NCI-H345 treated with DMSO at 0.1 percent for 48 hours (cell line): Measurements from ENCODE around the gene FCRL6.
A peak's percentile ranks its signal among the peaks of the same experiment; 100 is the strongest.

Source experiments
- DNase-seq: peaks from one replicate; lab custom pipeline; 2025; ENCODE audit not compliant: unreplicated experiment; lab: John Stamatoyannopoulos, UW

FCRL6 gene

GRCh38 chr1:159802111-159802510, at the start of gene FCRL6:
FCRL6 (plus strand) TSS chr1:159802360; CDS start chr1:159802425, 65 bp downstream.
- DNase-seq, result no peak

- no peak for DNase-seq
Measured at GRCh38 chr1:159753386-159753785, 48.8 kb upstream of the FCRL6 start.

GRCh38 chr1:159755451-159756007, 46.6 kb upstream of the FCRL6 start:
- DNase-seq, result no peak

- no peak for DNase-seq
Measured at GRCh38 chr1:159756397-159756796, 45.8 kb upstream of the FCRL6 start.

- DNase-seq, result no peak
Measured at GRCh38 chr1:159763686-159764085, 38.5 kb upstream of the FCRL6 start.

- DNase-seq, result no peak
Measured at GRCh38 chr1:159765806-159766205, 36.4 kb upstream of the FCRL6 start.

- DNase-seq, result no peak
Measured at GRCh38 chr1:159771127-159771895, 30.8 kb upstream of the FCRL6 start.

GRCh38 chr1:159774465-159774864, 27.7 kb upstream of the FCRL6 start:
- DNase-seq, result no peak

GRCh38 chr1:159775716-159776115, 26.4 kb upstream of the FCRL6 start:
- DNase-seq, result no peak

- no peak for DNase-seq
Measured at GRCh38 chr1:159778266-159778665, 23.9 kb upstream of the FCRL6 start.

- no peak for DNase-seq
Measured at GRCh38 chr1:159779403-159779851, 22.7 kb upstream of the FCRL6 start.

- peak; percentile 92 for DNase-seq
Measured at GRCh38 chr1:159780583-159781582, 21.3 kb upstream of the FCRL6 start, which contains the start of gene DUSP23. DUSP23 (plus strand) TSS chr1:159780962; CDS start chr1:159781101, 139 bp downstream.

GRCh38 chr1:159781992-159782391, 20.2 kb upstream of the FCRL6 start:
- no peak for DNase-seq

- DNase-seq, result no peak
Measured at GRCh38 chr1:159783724-159784123, 18.4 kb upstream of the FCRL6 start.

- no peak for DNase-seq
Measured at GRCh38 chr1:159786465-159786864, 15.7 kb upstream of the FCRL6 start.

GRCh38 chr1:159786966-159787365, 15.2 kb upstream of the FCRL6 start:
- DNase-seq, result no peak

- DNase-seq, result peak; percentile 17
Measured at GRCh38 chr1:159790237-159790917, 11.8 kb upstream of the FCRL6 start.

GRCh38 chr1:159791031-159791430, 11.1 kb upstream of the FCRL6 start:
- no peak for DNase-seq

- no peak for DNase-seq
Measured at GRCh38 chr1:159791461-159791860, 10.7 kb upstream of the FCRL6 start.

- DNase-seq, result no peak
Measured at GRCh38 chr1:159795534-159795933, 6.6 kb upstream of the FCRL6 start.

- DNase-seq, result peak; percentile 56
Measured at GRCh38 chr1:159798893-159799292, 3.3 kb upstream of the FCRL6 start.
